PC-3 (cell line): ENCODE data around the gene HHIP. TPM values are rescaled to one million over a fixed set of nuclear protein-coding genes. Genes with fewer than 3 reads are reported as not detected.

Experiments
- ATAC-seq: fragments of 200-7000 bp; cut with Tn5 transposase; 2 replicates; pipeline ENCODE4 v1.9.1; 2020; ENCODE audit warnings: mild to moderate bottlenecking, moderate library complexity
- BruUV-seq: library from RNA; stranded (reverse); fragments of 400-500 nt; replicated peaks from 2 replicates; lab custom pipeline; 2021; lab: Mats Ljungman, UMichigan
- CTCF ChIA-PET: fragments of 300-600 bp; sonication (Branson Sonifier 250); formaldehyde crosslinking; loops from one replicate; lab custom pipeline; 2022; ENCODE audit warnings: antibody characterized with exemption; lab: Charles Lee
- POLR2A ChIA-PET: fragments of 300-600 bp; sonication (Branson Sonifier 250); formaldehyde crosslinking; loops from one replicate; lab custom pipeline; 2022; ENCODE audit warnings: antibody characterized with exemption; ENCODE audit not compliant: unreplicated experiment; lab: Charles Lee
- DNase-seq: peaks from one replicate; pipeline ENCODE4 v3.0.0-alpha.2; 2015
- H2AFZ ChIP-seq: fragments of 300-600 bp; sonication (generic); 2 replicates; pipeline ENCODE4 v1.6.0; 2016; ENCODE audit warnings: antibody characterized with exemption, low read length
- H3F3A ChIP-seq: fragments of 300-600 bp; sonication (generic); one replicate; pipeline ENCODE4 v1.6.0; 2017; ENCODE audit warnings: antibody characterized with exemption, low read length, control low read depth, mild to moderate bottlenecking; ENCODE audit not compliant: unreplicated experiment
- H3K27ac ChIP-seq: fragments of 300-600 bp; sonication (generic); 2 replicates; pipeline ENCODE4 v1.5.1; 2016; ENCODE audit warnings: mild to moderate bottlenecking, low read length
- H3K27me3 ChIP-seq: fragments of 300-600 bp; sonication (generic); 2 replicates; pipeline ENCODE4 v1.6.1; 2016; ENCODE audit warnings: low read length, mixed read lengths
- H3K36me3 ChIP-seq: fragments of 300-600 bp; sonication (generic); 2 replicates; pipeline ENCODE4 v1.6.1; 2016; ENCODE audit warnings: low read depth, mixed run types, low read length, mixed read lengths
- H3K4me1 ChIP-seq: fragments of 300-600 bp; sonication (generic); 2 replicates; pipeline ENCODE4 v1.5.1; 2016; ENCODE audit warnings: low read length; ENCODE audit not compliant: insufficient read depth
- H3K4me2 ChIP-seq: fragments of 300-600 bp; sonication (generic); 2 replicates; pipeline ENCODE4 v1.6.0; 2016; ENCODE audit warnings: low read length
- H3K4me3 ChIP-seq: fragments of 300-600 bp; sonication (generic); 2 replicates; pipeline ENCODE4 v1.5.1; 2016; ENCODE audit warnings: mild to moderate bottlenecking, low read length, mixed read lengths
- H3K79me2 ChIP-seq: fragments of 300-600 bp; sonication (generic); 2 replicates; pipeline ENCODE4 v1.6.1; 2017; ENCODE audit warnings: low read length, mixed read lengths
- H3K9ac ChIP-seq: fragments of 300-600 bp; sonication (generic); 2 replicates; pipeline ENCODE4 v1.6.0; 2016; ENCODE audit warnings: mild to moderate bottlenecking, low read length
- H3K9me2 ChIP-seq: fragments of 300-600 bp; sonication (generic); replicated peaks from 2 replicates; pipeline ENCODE4 v1.6.1; 2016; ENCODE audit warnings: mixed run types, low read length, mixed read lengths
- H3K9me3 ChIP-seq: fragments of 300-600 bp; sonication (generic); 2 replicates; pipeline ENCODE4 v1.6.1; 2016; ENCODE audit warnings: low read length, mixed read lengths
- H4K20me1 ChIP-seq: fragments of 300-600 bp; sonication (generic); 2 replicates; pipeline ENCODE4 v1.6.1; 2016; ENCODE audit warnings: low read length, mixed read lengths
- EZH2 ChIP-seq: fragments of 300-600 bp; sonication (generic); IDR thresholded peaks from one replicate; pipeline ENCODE4 v1.6.1; 2017; ENCODE audit warnings: antibody characterized with exemption, mild to moderate bottlenecking, low read length; ENCODE audit not compliant: unreplicated experiment
- EZH2phosphoT487 ChIP-seq: fragments of 300-600 bp; sonication (generic); IDR thresholded peaks from 2 replicates; pipeline ENCODE4 v1.6.1; 2018; ENCODE audit warnings: mild to moderate bottlenecking, antibody characterized with exemption, low read length, borderline replicate concordance
- intact Hi-C: fragments of 100-400 bp; cut with micrococcal nuclease; formaldehyde crosslinking; loops from 2 replicates; pipeline ENCODE4 v1.9.0; 2023
- total RNA-seq: library from RNA; depleted of rRNA; stranded (reverse); fragments of >200 nt; gene quantifications from 2 replicates; pipeline ENCODE4 v1.2.3, GENCODE V29; 2014
- TF ChIP-seq, protein P1 (sequence below): fragments of 300-600 bp; sonication (generic); conservative IDR thresholded peaks from 2 replicates; pipeline ENCODE4 v1.5.1; 2017; ENCODE audit warnings: antibody characterized with exemption, low read depth, mild to moderate bottlenecking, low read length

The HHIP gene
- total RNA-seq, 1 experiment from 2014 or later, result 1.2 TPM

DNA sequence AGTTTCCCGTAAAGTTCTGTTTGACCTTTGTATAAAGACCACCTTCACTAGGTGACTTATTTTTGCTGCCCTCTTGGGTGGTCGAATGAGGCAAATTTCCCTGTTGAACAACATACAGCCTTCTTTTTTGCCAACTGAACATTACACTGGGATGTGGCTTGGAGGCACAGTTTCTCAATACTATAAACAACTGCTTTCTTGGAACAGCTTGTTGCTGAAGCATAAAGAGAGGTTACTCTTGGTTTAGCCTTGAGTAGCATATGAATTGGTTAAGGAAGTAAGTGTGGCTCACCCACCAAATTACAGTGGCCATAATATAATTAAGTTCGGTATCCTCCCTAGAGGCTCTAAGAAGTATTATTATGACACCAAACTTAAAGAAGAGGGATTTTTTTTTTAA is 40.0 kb downstream of the HHIP start:
- H3F3A ChIP-seq, result no peaks in the 10 kb centered on the region
- no peak overlapping the region for H3K4me2 ChIP-seq
- peaks cover 4% of the 10 kb centered on the region; the same call in 1 of the 2 replicates for H3K27me3 ChIP-seq
- BruUV-seq, result no TSS peak
- no peaks in the 10 kb centered on the region for H4K20me1 ChIP-seq
- H3K27ac ChIP-seq, result no peak overlapping the region
- DNase-seq, result no peak
- POLR2A ChIA-PET, result no interaction called here
- no peaks in the 10 kb centered on the region for H3K79me2 ChIP-seq
- no peaks in the 10 kb centered on the region for H3K36me3 ChIP-seq
- intact Hi-C loops, result no loop called here
- no peak overlapping the region for H3K9ac ChIP-seq
- H3K9me2 ChIP-seq, result no peaks in the 10 kb centered on the region
- ATAC-seq, result no peak
- no peaks in the 10 kb centered on the region for H3K4me1 ChIP-seq
- TF ChIP-seq, protein P1, sequence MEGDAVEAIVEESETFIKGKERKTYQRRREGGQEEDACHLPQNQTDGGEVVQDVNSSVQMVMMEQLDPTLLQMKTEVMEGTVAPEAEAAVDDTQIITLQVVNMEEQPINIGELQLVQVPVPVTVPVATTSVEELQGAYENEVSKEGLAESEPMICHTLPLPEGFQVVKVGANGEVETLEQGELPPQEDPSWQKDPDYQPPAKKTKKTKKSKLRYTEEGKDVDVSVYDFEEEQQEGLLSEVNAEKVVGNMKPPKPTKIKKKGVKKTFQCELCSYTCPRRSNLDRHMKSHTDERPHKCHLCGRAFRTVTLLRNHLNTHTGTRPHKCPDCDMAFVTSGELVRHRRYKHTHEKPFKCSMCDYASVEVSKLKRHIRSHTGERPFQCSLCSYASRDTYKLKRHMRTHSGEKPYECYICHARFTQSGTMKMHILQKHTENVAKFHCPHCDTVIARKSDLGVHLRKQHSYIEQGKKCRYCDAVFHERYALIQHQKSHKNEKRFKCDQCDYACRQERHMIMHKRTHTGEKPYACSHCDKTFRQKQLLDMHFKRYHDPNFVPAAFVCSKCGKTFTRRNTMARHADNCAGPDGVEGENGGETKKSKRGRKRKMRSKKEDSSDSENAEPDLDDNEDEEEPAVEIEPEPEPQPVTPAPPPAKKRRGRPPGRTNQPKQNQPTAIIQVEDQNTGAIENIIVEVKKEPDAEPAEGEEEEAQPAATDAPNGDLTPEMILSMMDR, result no peak
- TF ChIP-seq EZH2phosphoT487 (no peak), EZH2 (no peak)
- H3K9me3 ChIP-seq, result no peaks in the 10 kb centered on the region
- H2AFZ ChIP-seq, result no peak overlapping the region
- no peak overlapping the region for H3K4me3 ChIP-seq
- CTCF ChIA-PET, result no interaction called here

DNA sequence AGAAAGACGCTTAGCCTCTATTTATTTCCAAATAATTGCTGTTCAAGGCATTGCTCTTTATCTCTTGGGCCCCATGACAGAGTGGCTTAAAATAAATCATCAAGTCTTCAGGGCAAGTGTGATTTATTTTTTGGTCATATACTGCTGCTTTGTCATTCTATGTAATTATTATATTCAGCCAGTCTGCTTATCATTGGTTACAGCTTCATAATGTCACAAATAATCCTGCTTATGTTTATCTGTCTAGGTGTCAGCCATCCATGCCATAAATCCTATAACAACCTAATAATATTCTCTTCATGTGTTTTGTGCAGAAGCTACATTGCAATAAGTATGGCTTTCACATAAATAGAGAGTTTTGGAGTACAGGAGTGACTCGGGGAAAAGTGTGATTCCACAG is 41.0 kb downstream of the HHIP start:
- BruUV-seq, result no TSS peak

DNA sequence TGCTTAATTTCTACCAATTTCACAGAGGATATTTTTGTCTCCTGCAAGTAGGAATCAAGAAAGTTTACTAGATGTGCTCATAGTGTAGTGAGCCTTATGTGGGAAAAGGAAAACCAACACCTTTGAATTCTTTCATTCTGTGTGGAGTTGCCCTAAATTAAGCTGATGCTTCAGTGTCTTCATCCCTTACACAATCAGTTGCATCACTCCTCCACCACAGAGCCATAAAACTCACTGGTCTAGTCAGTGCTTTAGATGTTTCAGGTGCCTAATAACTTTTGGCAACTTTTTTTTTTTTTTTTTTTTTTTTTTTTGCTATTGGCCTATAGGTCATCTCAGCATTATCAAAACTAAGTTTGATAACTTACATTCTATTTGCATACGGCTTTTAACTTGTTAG is 41.5 kb downstream of the HHIP start:
- no peaks in the 10 kb centered on the region for H4K20me1 ChIP-seq
- H3K9me3 ChIP-seq, result no peaks in the 10 kb centered on the region

More for the DNA sequence above, 41.0 kb downstream of the HHIP start:
- no peak overlapping the region for H2AFZ ChIP-seq
- ATAC-seq (no peak), DNase-seq (no peak)
- H3K27me3 ChIP-seq, result peaks cover 4% of the 10 kb centered on the region; the same call in 1 of the 2 replicates
- H3K9ac ChIP-seq, result no peak overlapping the region
- no peak overlapping the region for H3K4me2 ChIP-seq
- H3F3A ChIP-seq, result no peaks in the 10 kb centered on the region
- H3K9me2 ChIP-seq, result no peaks in the 10 kb centered on the region
- H4K20me1 ChIP-seq, result no peaks in the 10 kb centered on the region
- H3K79me2 ChIP-seq, result no peaks in the 10 kb centered on the region
- TF ChIP-seq EZH2, result no peak
- TF ChIP-seq, protein P1, result no peak
- no peak for TF ChIP-seq EZH2phosphoT487
- H3K4me1 ChIP-seq, result no peaks in the 10 kb centered on the region
- H3K36me3 ChIP-seq, result no peaks in the 10 kb centered on the region
- H3K4me3 ChIP-seq, result no peak overlapping the region
- POLR2A ChIA-PET, result no interaction called here
- H3K9me3 ChIP-seq, result no peaks in the 10 kb centered on the region
- CTCF ChIA-PET, result no interaction called here
- no peak overlapping the region for H3K27ac ChIP-seq
- intact Hi-C loops, result no loop called here

More for the DNA sequence above, 41.5 kb downstream of the HHIP start:
- intact Hi-C loops, result no loop called here
- H3K4me3 ChIP-seq, result no peak overlapping the region
- no peaks in the 10 kb centered on the region for H3F3A ChIP-seq
- H3K9ac ChIP-seq, result no peak overlapping the region
- H3K4me2 ChIP-seq, result no peak overlapping the region
- H3K36me3 ChIP-seq, result no peaks in the 10 kb centered on the region
- CTCF ChIA-PET, result no interaction called here
- TF ChIP-seq, protein P1, result no peak
- TF ChIP-seq EZH2 (no peak), EZH2phosphoT487 (no peak)
- H3K9me2 ChIP-seq, result no peaks in the 10 kb centered on the region
- POLR2A ChIA-PET, result no interaction called here
- no peak overlapping the region for H2AFZ ChIP-seq
- peaks cover 4% of the 10 kb centered on the region; the same call in 1 of the 2 replicates for H3K27me3 ChIP-seq
- no peak overlapping the region for H3K27ac ChIP-seq
- BruUV-seq, result no TSS peak
- H3K79me2 ChIP-seq, result no peaks in the 10 kb centered on the region
- H3K4me1 ChIP-seq, result no peaks in the 10 kb centered on the region
- DNase-seq (no peak), ATAC-seq (no peak)
